T-helper 17 cell (primary cell): ENCODE results near the gene JAK1. TPM values are rescaled to one million over a fixed set of nuclear protein-coding genes. Genes with fewer than 3 reads are reported as not detected.

Source experiments
- ATAC-seq: fragments of 150-1000 bp; cut with Tn5 transposase; 2 replicates; pipeline ENCODE4 v1.10.0; 2021; ENCODE audit warnings: mild to moderate bottlenecking, moderate library complexity
- DNase-seq, 3 donors: peaks; one replicate each; pipeline versions ENCODE4 v3.0.0 to v3.0.0-alpha.2; 2020 to 2021
- H3K9me3 ChIP-seq: one replicate; pipeline ENCODE4 v1.7.0; 2013; ENCODE audit warnings: low read length, mild to moderate bottlenecking; ENCODE audit not compliant: control insufficient read depth, poor library complexity, severe bottlenecking
- H3K27ac Mint-ChIP-seq: one replicate; pipeline ENCODE4 v1.8.0; 2022; ENCODE audit warnings: mild to moderate bottlenecking, moderate library complexity, mixed read lengths
- H3K27me3 Mint-ChIP-seq: one replicate; pipeline ENCODE4 v1.8.0; 2022; ENCODE audit warnings: mixed read lengths
- H3K36me3 Mint-ChIP-seq: one replicate; pipeline ENCODE4 v1.8.0; 2022; ENCODE audit warnings: low read depth, mixed read lengths
- H3K4me1 Mint-ChIP-seq: one replicate; pipeline ENCODE4 v1.8.0; 2022; ENCODE audit warnings: mild to moderate bottlenecking, mixed read lengths
- H3K4me3 Mint-ChIP-seq: one replicate; pipeline ENCODE4 v1.8.0; 2022; ENCODE audit warnings: mild to moderate bottlenecking, moderate library complexity, mixed read lengths
- total RNA-seq, 4 donors: library from RNA in 2 of 4; stranded (reverse) in 2 of 4; gene quantifications; one replicate each; pipeline ENCODE4 v1.2.3 and lab custom pipeline; 2022 to 2026

Gene JAK1
- total RNA-seq, 2 donors from 2014 or later = 246 to 317 TPM

GRCh38 chr1:64917907-64918306 is 48.4 kb downstream of the JAK1 start:
- peaks cover 68% of the 10 kb centered on the region for H3K4me1 Mint-ChIP-seq
- peak; percentile 13 for ATAC-seq
- DNase-seq = no peak
- no peaks in the 10 kb centered on the region for H3K36me3 Mint-ChIP-seq
- H3K27me3 Mint-ChIP-seq = no peaks in the 10 kb centered on the region
- peak overlapping the region; percentile 70 for H3K4me3 Mint-ChIP-seq
- H3K9me3 ChIP-seq = no peaks in the 10 kb centered on the region
- H3K27ac Mint-ChIP-seq = peak overlapping the region; percentile 87

GRCh38 chr1:64917328-64917861 is 49.0 kb downstream of the JAK1 start:
- no peak for DNase-seq

GRCh38 chr1:64915381-64916274 is 50.7 kb downstream of the JAK1 start:
- no peaks in the 10 kb centered on the region for H3K36me3 Mint-ChIP-seq
- no peak overlapping the region for H3K4me3 Mint-ChIP-seq
- H3K9me3 ChIP-seq = no peaks in the 10 kb centered on the region
- H3K27me3 Mint-ChIP-seq = no peaks in the 10 kb centered on the region
- H3K4me1 Mint-ChIP-seq = peaks cover 64% of the 10 kb centered on the region
- peak overlapping the region; percentile 87 for H3K27ac Mint-ChIP-seq
- ATAC-seq (no peak), DNase-seq (no peak)

More at GRCh38 chr1:64917328-64917861, 49.0 kb downstream of the JAK1 start:
- H3K36me3 Mint-ChIP-seq = no peaks in the 10 kb centered on the region
- peak; percentile 17 for ATAC-seq
- peak overlapping the region; percentile 87 for H3K27ac Mint-ChIP-seq
- H3K9me3 ChIP-seq = no peaks in the 10 kb centered on the region
- peak overlapping the region; percentile 70 for H3K4me3 Mint-ChIP-seq
- H3K27me3 Mint-ChIP-seq = no peaks in the 10 kb centered on the region
- peaks cover 66% of the 10 kb centered on the region for H3K4me1 Mint-ChIP-seq

- no peaks in the 10 kb centered on the region for H3K9me3 ChIP-seq
- Mint-ChIP-seq H3K36me3 (no peaks in the 10 kb centered on the region), H3K27ac (peak overlapping the region; percentile 72), H3K4me1 (peaks cover 72% of the 10 kb centered on the region), H3K4me3 (peak overlapping the region; percentile 5), H3K27me3 (no peaks in the 10 kb centered on the region)
- DNase-seq = no peak
- ATAC-seq = no peak
These were observed 52.9 kb downstream of the JAK1 start for GRCh38 chr1:64913361-64914015.

- Mint-ChIP-seq H3K4me1 (peaks cover 72% of the 10 kb centered on the region), H3K36me3 (no peaks in the 10 kb centered on the region), H3K27ac (peak overlapping the region; percentile 83), H3K4me3 (peak overlapping the region; percentile 50), H3K27me3 (no peaks in the 10 kb centered on the region)
- ATAC-seq (peak; percentile 14), DNase-seq (no peak)
- no peaks in the 10 kb centered on the region for H3K9me3 ChIP-seq
These were observed 54.2 kb downstream of the JAK1 start for GRCh38 chr1:64912191-64912590.

GRCh38 chr1:64911326-64911725 is 55.0 kb downstream of the JAK1 start:
- no peaks in the 10 kb centered on the region for H3K9me3 ChIP-seq
- Mint-ChIP-seq H3K4me1 (peaks cover 72% of the 10 kb centered on the region), H3K27me3 (no peaks in the 10 kb centered on the region), H3K27ac (peak overlapping the region; percentile 83), H3K4me3 (no peak overlapping the region), H3K36me3 (no peaks in the 10 kb centered on the region)
- no peak for ATAC-seq
- no peak for DNase-seq

- Mint-ChIP-seq H3K4me3 (peak overlapping the region; percentile 74), H3K4me1 (peaks cover 82% of the 10 kb centered on the region), H3K36me3 (no peaks in the 10 kb centered on the region), H3K27ac (peak overlapping the region; percentile 87), H3K27me3 (no peaks in the 10 kb centered on the region)
- no peaks in the 10 kb centered on the region for H3K9me3 ChIP-seq
- no peak for DNase-seq
- no peak for ATAC-seq
These were observed 57.3 kb downstream of the JAK1 start for GRCh38 chr1:64909031-64909430.

- H3K4me3 Mint-ChIP-seq = peak overlapping the region; percentile 74
- peak overlapping the region; percentile 87 for H3K27ac Mint-ChIP-seq
- H3K36me3 Mint-ChIP-seq = no peaks in the 10 kb centered on the region
- no peaks in the 10 kb centered on the region for H3K27me3 Mint-ChIP-seq
- H3K9me3 ChIP-seq = no peaks in the 10 kb centered on the region
- DNase-seq = no peak
- H3K4me1 Mint-ChIP-seq = peaks cover 80% of the 10 kb centered on the region
- ATAC-seq = no peak
These were observed 57.8 kb downstream of the JAK1 start for GRCh38 chr1:64908575-64908974.

- peaks cover 82% of the 10 kb centered on the region for H3K4me1 Mint-ChIP-seq
- no peaks in the 10 kb centered on the region for H3K27me3 Mint-ChIP-seq
- peak overlapping the region; percentile 3 for H3K27ac Mint-ChIP-seq
- peak; percentile 27 for ATAC-seq
- peak overlapping the region; percentile 47 for H3K4me3 Mint-ChIP-seq
- H3K9me3 ChIP-seq = no peaks in the 10 kb centered on the region
- no peak for DNase-seq
- H3K36me3 Mint-ChIP-seq = no peaks in the 10 kb centered on the region
These were observed 59.9 kb downstream of the JAK1 start for GRCh38 chr1:64906447-64906846.

GRCh38 chr1:64903593-64903992 is 62.8 kb downstream of the JAK1 start:
- Mint-ChIP-seq H3K27me3 (no peaks in the 10 kb centered on the region), H3K4me3 (no peak overlapping the region), H3K27ac (peak overlapping the region; percentile 85), H3K4me1 (peaks cover 83% of the 10 kb centered on the region), H3K36me3 (no peaks in the 10 kb centered on the region)
- H3K9me3 ChIP-seq = no peaks in the 10 kb centered on the region
- ATAC-seq (no peak), DNase-seq (no peak)

- H3K27ac Mint-ChIP-seq = peak overlapping the region; percentile 85
- no peak overlapping the region for H3K4me3 Mint-ChIP-seq
- no peak for DNase-seq
- no peak for ATAC-seq
- no peaks in the 10 kb centered on the region for H3K9me3 ChIP-seq
- H3K4me1 Mint-ChIP-seq = peaks cover 75% of the 10 kb centered on the region
- H3K27me3 Mint-ChIP-seq = no peaks in the 10 kb centered on the region
- peaks cover 2% of the 10 kb centered on the region for H3K36me3 Mint-ChIP-seq
These were observed 64.7 kb downstream of the JAK1 start for GRCh38 chr1:64901663-64902062.

- Mint-ChIP-seq H3K27ac (peak overlapping the region; percentile 85), H3K27me3 (no peaks in the 10 kb centered on the region), H3K4me1 (peaks cover 77% of the 10 kb centered on the region), H3K36me3 (peaks cover 5% of the 10 kb centered on the region), H3K4me3 (no peak overlapping the region)
- no peak for ATAC-seq
- no peaks in the 10 kb centered on the region for H3K9me3 ChIP-seq
- DNase-seq = no peak
These were observed 65.4 kb downstream of the JAK1 start for GRCh38 chr1:64900916-64901315.

GRCh38 chr1:64898107-64898861 is 68.1 kb downstream of the JAK1 start:
- Mint-ChIP-seq H3K27me3 (no peaks in the 10 kb centered on the region), H3K4me3 (no peak overlapping the region), H3K36me3 (peaks cover 5% of the 10 kb centered on the region), H3K4me1 (peaks cover 77% of the 10 kb centered on the region), H3K27ac (peak overlapping the region; percentile 39)
- no peaks in the 10 kb centered on the region for H3K9me3 ChIP-seq
- ATAC-seq = peak; percentile 69
- DNase-seq = no peak
